ENCODE results near the gene ZNF165. TPM values are rescaled to one million over a fixed set of nuclear protein-coding genes. Genes with fewer than 3 reads are reported as not detected.
A peak's percentile ranks its signal among the peaks of the same experiment; 100 is the strongest.

The ZNF165 gene
- total and polyA plus RNA-seq, 2 of the 13 experiments (the other 11 are each of a cell fraction or from before 2014, with no cell fraction given), result 0.58 to 8.6 TPM

GRCh38 chr6:28080631-28081485 is 490 bp downstream of the ZNF165 start (continued):
- TF ChIP-seq ZNF20 (CRISPR knock-in tag; IDR thresholded peaks at IDR 0.05), result no peak
- no peak for TF ChIP-seq NR3C1 (CRISPR knock-in tag; IDR thresholded peaks at IDR 0.05)
- peak; percentile 78; the same call in 1 of the 2 replicates for TF ChIP-seq EHMT2 (IDR thresholded peaks at IDR 0.05; ENCODE audit: borderline replicate concordance, low read depth, low read length)
- TF ChIP-seq RNF2 (conservative IDR thresholded peaks at IDR 0.05; ENCODE audit: low read depth), result peak; percentile 72; the same call in 1 of the 2 replicates
- 0 out of 2 replicates have a peak, but pooled peaks have one; percentile 62 for TF ChIP-seq HINFP (CRISPR knock-in tag; IDR thresholded peaks at IDR 0.05; ENCODE audit: low read depth)
- TF ChIP-seq ZNF768 (CRISPR knock-in tag; IDR thresholded peaks at IDR 0.05), result peak; percentile 77
- peak; percentile 57; the same call in 1 of the 2 replicates for TF ChIP-seq DNMT1 (CRISPR knock-in tag; IDR thresholded peaks at IDR 0.05)
- TF ChIP-seq ZFP37 (CRISPR knock-in tag; IDR thresholded peaks at IDR 0.05; ENCODE audit: borderline replicate concordance), result 0 out of 2 replicates have a peak, but pooled peaks have one; percentile 53
- TF ChIP-seq SRSF9 (IDR thresholded peaks at IDR 0.05; ENCODE audit: borderline replicate concordance, insufficient read depth, low read depth, low read length, poor library complexity, severe bottlenecking), result no peak
- no peak for TF ChIP-seq ZNF468 (CRISPR knock-in tag; IDR thresholded peaks at IDR 0.05)
- peak; percentile 90 for TF ChIP-seq ZNF143 (CRISPR knock-in tag; IDR thresholded peaks at IDR 0.05)
- no peak for TF ChIP-seq ZFP62 (CRISPR knock-in tag; IDR thresholded peaks at IDR 0.05)
- no peak for TF ChIP-seq STAT5B (CRISPR knock-in tag; IDR thresholded peaks at IDR 0.05)
- TF ChIP-seq JUN (CRISPR knock-in tag; IDR thresholded peaks at IDR 0.05), result peak; percentile 83
- peak; percentile 77 for TF ChIP-seq TBL1XR1 (IDR thresholded peaks at IDR 0.05; ENCODE audit: borderline replicate concordance, low read length, partially characterized antibody)
- TF ChIP-seq TCF12 (IDR thresholded peaks at IDR 0.05), result no peak
- TF ChIP-seq TCF12 (CRISPR knock-in tag; IDR thresholded peaks at IDR 0.05), result no peak
- TF ChIP-seq ZNF256 (CRISPR knock-in tag; conservative IDR thresholded peaks at IDR 0.05), result 0 out of 2 replicates have a peak, but pooled peaks have one; percentile 72
- peak; percentile 76; the same call in 1 of the 2 replicates for TF ChIP-seq NCOR1 (IDR thresholded peaks at IDR 0.05; ENCODE audit: borderline replicate concordance, low read length)
- peak; percentile 66; the same call in 1 of the 2 replicates for TF ChIP-seq GTF2F1 (IDR thresholded peaks at IDR 0.05; ENCODE audit: low read length)
- no peak for TF ChIP-seq ZNF850 (CRISPR knock-in tag; conservative IDR thresholded peaks at IDR 0.05)
- peak; percentile 77; the same call in 1 of the 2 replicates for TF ChIP-seq ZNF749 (CRISPR knock-in tag; IDR thresholded peaks at IDR 0.05; ENCODE audit: borderline replicate concordance)
- peak; percentile 93 for TF ChIP-seq ZFP1 (CRISPR knock-in tag; IDR thresholded peaks at IDR 0.05)
- TF ChIP-seq KAT8 (CRISPR knock-in tag; IDR thresholded peaks at IDR 0.05), result peak; percentile 99
- no peak for TF ChIP-seq NFATC3 (CRISPR knock-in tag; IDR thresholded peaks at IDR 0.05)
- 0 out of 2 replicates have a peak, but pooled peaks have one; percentile 28 for TF ChIP-seq ZNF430 (CRISPR knock-in tag; IDR thresholded peaks at IDR 0.05)
- peak; percentile 88; the same call in 1 of the 2 replicates for TF ChIP-seq ZNF839 (CRISPR knock-in tag; IDR thresholded peaks at IDR 0.05; ENCODE audit: borderline replicate concordance)
- TF ChIP-seq SKIL (CRISPR knock-in tag; IDR thresholded peaks at IDR 0.05; ENCODE audit: borderline replicate concordance), result peak; percentile 82

All from HepG2 (cell line).